Activated CD8-positive, alpha-beta memory T cell treated with anti-CD3 and anti-CD28 coated beads, Interleukin-2, amount 50 U/mL, for 1 hour (primary cell): ENCODE results near the gene NPAS3.

Source experiments
- DNase-seq: peaks from one replicate; pipeline ENCODE4 v3.0.0-alpha.2; 2020; ENCODE audit errors: extremely low read depth

NPAS3 gene

DNA sequence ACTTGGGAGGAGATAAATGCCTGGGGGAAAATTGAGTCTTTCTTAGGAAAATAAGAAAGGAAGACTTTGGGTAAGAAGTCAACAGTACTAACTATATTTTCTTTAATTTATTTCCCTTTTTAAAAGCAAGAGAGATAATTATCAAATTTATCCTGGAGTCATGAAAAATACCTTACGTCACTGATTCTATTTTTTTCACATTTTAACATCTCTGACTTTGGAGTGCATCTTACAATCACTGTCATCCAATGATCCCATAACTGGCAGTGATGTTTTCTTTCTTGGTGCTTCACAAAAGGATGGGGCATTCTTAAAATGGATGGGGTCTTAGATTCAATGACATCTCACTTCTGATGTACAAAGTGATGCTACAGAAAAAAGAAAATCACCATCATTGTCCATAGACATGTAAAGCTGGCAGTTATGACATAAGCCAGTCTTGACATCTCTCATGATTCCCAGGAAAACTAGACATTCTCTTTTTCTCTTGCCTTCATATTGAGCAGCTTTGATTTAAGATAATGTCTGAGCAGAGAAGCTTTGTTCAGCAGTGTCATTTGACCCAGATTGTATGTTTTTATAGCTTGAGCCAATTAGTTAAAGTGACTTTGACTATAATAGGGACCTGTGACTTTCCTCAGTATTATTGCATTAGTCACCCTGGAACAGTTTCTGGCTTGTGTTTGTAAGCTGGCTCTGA, 776.0 kb downstream of the NPAS3 start:
- no peak for DNase-seq

DNA sequence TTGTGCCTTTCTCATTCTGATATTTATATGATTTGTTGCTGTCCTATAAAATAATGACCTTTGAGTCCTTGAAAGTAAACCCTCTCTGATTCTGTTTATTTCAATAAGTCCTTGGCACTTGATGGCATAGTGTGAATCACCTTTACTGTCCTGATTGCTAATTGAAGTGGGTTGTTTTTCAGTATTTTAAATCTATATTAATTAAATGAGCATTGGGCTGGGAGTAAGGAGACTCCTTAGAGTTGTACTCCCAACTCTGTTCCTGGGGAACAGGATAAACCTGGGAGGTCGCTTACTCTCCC, 776.5 kb downstream of the NPAS3 start:
- DNase-seq, result no peak

DNA sequence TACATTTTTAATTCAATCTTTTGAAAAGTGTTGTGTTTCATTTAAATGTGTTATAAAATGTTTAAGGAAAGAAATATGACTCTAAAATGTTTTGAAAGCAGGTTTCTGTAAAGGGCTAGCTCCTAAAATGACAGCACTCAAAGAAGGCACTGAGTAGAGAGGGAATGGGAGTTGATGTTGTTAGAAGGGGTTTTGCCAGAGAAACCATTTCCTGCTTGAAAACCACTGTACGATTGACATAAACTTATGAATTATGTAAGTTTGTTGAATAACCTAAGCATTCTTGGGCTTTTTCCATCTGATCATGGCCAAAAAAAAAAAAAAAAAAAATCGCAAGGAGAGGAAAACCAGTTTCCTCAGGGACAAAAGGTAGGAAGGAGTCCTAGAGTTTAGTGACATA, 778.2 kb downstream of the NPAS3 start:
- no peak for DNase-seq

DNA sequence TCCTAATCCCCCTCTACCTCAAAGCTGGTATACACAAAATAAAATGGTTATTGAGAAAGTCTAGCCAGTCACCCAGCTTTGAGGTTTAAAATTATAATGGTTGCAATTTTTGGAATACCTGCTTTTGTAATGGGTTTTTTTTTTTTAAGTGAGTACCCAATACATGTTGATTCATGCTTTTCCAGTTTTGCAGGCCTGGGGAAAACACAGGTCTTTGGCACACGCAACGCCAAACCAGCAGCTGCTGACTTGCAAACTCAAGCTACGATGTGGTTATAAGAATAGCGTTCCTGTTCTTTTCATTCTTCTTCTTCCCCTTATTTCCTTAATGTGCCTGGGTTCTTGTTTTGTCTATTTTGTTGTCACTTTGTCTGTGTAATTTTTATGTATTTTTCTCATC, 779.2 kb downstream of the NPAS3 start:
- no peak for DNase-seq

DNA sequence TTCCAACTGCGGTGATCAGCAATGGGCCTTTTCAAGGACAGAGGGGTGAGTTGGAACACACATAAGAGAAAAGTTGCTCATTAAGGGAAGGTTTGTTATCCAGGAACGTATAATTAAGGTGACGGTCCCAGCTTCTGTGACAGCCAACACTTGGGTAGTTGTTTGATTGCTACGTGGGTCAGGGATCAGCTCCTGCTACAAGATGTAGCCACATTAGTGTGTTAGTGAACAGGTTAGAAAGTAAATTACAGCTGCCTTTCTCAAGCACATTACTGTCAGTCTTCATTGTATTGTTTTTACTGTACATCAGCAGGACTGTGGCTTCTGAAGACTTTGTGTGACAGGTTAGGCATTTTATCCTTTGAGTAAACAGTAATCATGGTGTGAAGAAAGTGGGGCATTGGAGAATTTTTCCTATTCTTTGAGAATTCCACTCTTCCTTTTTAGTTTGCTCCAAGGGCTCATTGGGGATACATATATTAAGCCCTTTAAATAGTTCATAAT, 781.7 kb downstream of the NPAS3 start:
- DNase-seq, result no peak

DNA sequence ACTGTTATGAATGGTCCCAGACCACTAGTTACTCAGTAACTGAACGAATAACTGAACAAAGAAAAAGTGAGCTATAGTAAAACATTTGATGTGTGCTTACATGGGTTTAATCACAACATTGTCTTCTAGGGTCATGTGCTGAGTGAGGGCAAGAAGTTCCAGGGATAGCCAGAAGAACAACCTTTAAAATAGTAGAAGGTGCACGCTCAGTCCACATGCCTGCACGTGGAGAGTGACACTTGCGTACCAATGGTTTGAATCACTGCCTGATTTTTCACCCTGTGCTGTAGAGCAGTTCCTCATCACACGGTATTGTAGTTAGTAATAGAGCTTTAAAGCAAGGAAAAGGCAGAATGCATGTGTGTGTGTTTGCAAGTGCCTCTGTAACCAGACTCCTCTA, 788.0 kb downstream of the NPAS3 start:
- no peak for DNase-seq

DNA sequence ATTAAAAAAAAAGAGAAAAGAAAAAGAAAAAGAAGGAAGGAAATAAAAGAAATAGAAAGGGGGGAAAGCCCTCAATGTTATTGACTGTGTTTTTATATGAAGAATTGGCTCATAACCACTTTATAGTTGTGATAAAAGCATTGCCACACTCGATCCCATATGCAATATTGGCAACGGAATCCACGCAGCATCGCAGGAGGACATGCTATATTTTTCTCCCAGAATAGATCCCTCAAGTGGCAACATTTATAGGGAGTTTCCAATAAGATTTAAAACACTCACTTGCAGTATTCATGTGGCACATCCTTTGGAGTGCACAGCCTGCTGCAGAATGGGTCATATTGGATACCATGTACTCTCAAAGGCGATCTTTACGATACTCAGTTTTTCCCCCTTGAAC, 788.9 kb downstream of the NPAS3 start:
- DNase-seq, result no peak

DNA sequence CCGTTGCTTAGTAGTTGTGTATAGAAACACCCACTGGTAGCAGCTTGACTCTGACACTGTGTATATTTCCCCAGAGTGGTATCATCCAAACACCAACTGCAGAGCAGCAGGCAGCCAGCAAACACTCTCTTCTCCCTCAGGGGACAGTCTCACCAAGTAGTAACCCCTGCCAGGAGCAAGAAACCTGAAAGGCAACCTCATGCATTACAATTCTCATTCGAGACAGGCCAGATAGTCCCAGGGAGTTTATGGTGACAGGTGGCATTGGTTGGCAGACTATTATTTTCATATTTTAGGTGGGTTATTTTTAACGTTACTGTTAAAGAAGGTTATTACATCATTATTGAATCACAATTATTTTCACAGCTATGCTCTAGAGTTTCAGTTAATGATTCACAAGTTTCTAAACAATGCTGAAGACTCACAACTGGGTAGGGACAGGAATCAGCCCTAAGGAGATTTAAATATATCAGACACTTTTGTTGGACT, 789.4 kb downstream of the NPAS3 start:
- no peak for DNase-seq

DNA sequence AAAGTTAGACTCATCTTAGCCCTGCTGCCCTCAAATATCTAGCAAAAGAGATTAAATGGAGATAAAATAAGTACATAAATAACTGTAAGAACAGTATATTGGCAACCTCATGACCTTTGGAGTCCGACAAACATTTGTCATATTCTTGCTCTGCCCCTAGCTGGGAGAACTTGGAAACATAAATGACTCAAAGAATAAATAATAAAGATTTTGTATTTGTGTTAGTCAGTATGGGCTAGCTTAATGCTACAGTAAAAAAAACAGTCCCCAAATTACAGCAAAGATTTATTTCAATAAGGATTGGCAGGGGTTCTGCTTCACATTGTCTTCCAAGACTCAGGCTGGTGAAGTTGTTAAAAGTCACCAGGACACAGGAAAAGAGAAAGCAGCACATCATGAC, 791.5 kb downstream of the NPAS3 start:
- DNase-seq, result no peak

DNA sequence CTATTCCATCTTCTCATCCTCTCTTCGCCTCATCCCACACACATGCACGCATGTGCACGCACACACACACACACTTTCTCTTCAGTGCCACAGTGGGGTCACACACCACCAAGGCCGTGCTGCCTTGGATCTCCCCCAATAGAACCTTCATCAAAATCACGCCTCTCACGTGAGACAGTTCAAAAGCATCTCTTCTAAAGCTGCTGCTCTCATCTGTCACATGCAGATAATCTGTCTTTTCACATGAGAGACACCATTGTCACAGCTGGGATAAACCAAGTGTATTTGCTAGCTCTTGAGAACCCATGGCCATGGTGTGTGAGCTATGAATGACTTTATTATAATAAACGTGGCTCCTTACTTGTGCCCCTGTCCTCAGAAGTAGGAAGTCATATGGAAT, 793.5 kb downstream of the NPAS3 start:
- no peak for DNase-seq

DNA sequence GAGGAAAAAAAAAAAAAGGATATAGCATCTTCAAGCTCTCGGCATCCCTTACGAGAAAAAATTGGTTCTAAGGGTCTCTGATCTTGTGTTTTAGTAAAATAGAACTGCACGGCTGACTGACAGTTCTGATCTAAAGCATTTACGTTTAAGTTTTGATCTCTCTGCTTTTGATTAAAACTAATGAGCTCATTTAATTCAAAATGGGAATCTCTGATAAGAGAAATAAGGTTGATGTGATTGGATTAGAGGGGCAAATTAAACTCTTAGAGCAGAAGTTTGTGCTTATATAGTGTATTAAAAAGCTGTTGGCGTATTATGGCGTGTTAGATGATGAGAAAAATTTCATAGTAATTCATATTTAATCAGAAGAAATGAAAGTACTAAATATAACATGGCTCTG, 794.6 kb downstream of the NPAS3 start:
- DNase-seq, result no peak

DNA sequence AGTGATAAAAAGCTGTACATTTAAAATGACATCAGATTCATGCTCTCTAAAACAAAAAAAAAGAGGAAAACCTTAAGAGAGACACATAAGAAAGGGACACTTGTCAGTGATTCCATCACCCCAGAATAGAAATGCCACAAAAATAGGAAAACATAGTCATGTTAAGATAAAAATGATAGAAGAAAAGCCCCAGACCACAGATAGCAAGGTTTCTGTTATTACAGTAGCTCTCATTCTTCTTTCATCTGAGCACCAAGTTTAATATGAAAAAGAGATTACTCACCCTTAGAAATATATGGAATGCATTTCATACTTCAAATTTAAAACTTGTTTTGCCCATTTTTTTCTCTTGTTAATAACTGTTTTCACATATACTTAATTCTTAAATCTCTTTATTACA, 795.0 kb downstream of the NPAS3 start:
- no peak for DNase-seq

DNA sequence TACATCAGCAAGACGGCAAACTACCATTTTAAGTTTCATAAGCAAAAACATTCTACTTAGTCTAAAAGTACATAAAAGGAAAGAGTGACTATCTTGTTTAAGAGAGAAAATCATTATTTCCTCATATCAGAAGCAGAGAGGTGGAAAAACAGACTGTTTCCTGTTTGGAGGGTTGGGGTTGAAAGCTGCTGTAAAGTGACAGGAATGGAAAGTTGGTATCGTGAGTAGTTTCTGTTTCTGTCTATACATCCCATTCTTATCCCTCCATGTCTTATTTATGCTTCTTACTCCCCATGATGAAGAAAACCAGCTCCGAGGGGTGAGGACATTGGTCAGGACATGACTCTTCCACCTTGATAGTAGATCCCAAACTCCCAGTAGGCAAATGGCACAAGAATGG, 795.7 kb downstream of the NPAS3 start:
- no peak for DNase-seq

DNA sequence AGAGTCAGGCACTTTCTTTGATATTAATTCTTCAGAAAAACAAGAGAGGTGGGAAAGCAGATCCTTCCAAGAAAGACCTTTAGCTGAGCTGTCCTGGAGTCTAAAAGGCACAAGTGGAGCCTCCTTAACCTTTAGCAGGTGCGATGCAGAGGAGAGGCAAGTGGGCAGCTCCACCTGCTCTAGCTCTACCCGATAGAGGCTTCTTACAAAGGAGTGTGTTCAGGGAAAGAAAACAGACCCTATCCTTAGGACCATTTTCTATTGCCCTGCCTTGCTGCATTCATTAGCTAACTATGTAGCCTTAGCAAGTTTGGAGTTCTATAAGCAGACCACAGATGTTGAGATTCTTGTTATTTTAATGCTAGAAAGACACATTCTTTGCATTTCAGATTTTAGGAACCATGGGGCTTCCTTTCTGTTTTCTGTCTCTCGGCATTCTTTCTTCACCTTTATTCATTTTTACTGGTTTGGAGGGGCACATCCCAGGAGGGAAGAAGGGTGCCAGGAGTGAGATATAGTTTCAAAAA, 797.7 kb downstream of the NPAS3 start:
- no peak for DNase-seq

DNA sequence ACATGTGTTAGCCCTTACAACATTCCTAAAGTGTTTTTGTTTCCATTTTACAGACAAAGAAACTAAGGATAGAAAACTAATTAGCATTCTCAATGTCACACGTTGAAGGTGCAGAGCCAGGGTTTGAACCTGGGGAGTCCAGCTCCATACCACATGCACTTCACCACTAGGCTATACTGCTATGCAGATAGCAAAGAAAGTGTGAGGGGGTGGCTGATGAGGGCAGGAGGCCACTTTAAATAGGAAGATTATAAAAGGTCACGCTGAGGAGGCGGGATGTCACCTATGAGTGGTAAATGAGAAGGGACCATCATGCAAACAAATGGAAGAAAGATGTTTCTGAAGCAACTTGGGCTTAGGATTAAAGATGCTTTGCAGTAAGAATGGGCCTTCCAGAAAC, 798.3 kb downstream of the NPAS3 start:
- DNase-seq, result no peak

DNA sequence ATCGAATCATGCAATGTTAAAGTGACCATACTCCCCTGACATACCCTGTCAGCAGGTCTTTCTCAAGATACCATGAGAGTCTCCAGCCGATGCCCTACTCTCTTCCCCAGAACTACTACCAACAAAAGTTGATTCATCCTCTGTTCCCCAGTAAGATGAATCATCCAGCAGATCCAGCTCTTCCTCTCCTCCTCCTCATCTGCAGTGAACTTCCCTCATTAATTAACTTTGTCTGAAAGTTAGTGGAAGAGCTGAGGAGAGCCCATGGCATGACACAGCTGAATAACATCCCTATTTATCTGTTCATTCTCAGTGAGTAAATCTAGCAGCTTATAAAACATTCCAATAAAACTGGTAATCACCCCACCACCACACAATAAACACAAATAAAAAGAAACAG, 798.8 kb downstream of the NPAS3 start:
- DNase-seq, result no peak

DNA sequence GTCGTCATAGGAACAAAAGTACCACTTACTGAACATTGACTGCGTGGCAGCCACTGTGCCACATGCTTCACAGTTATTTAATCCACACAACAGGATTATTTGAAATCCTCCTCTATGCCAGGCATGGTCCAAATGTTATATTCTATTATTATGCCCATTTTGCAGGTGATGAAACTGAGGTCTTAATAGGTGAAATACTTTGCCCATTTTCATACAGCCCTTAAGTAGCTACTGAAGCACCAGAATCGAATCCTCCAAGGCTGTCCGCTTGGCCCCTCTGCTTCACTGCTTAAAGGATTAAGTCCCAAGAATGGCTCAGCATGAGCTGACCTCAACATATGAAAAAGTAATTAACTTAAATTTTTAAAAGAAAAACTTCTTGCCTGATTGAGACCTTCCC, 799.4 kb downstream of the NPAS3 start:
- DNase-seq, result no peak

DNA sequence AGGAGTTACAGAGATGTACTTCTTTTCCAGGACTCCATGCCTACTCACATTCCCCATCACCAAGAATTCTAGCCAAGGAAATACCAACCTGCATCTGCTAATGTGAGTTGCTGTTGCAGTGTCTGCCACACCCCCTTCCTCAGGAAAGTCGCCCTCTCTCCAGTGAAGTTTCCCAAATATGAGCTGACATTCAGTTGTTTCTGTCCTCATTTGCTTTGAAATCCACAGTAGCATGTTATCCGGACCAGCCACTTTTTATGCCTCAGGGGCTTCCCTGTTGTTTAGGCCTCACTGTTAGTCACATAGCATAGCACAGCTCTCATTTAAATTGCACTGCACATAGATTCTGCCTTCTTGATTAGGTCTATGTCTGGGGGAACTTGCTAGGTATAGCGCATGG, 799.8 kb downstream of the NPAS3 start:
- no peak for DNase-seq

DNA sequence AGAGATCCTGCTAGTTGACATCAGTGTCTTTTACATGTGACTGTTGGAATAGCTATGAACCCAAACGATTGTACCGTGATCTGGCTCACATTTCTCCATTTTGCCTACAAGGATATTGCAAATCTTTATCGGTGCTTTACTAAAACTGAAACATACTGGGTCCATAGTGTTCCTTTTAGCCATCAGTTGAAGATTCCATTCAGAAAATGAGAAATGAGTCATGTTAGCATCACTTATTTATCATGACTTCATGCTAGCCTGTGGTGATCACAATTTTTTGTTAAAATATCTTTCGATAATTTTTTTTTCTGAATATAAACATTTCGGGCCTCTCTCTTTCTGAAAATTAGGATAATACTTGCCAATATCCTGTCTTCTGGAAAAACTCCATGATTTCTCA, 801.9 kb downstream of the NPAS3 start:
- no peak for DNase-seq

DNA sequence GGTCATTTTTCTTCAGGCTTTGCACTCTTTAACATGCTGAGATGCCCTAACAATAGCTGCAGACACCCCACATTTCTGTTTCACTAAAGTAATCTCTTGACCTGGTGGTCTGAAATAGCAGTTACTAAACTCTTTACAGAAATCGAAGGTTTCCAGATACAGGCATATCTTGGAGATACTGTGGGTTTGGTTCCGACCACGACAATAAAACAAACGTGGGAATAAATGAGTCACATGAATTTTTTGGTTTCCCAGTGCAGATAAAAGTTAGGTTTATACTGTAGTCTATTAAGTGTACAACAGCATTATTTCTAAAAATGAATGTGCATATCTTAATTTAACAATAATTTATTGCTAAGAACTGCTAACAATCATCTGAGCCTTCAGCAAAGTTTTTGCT, 803.5 kb downstream of the NPAS3 start:
- DNase-seq, result no peak

DNA sequence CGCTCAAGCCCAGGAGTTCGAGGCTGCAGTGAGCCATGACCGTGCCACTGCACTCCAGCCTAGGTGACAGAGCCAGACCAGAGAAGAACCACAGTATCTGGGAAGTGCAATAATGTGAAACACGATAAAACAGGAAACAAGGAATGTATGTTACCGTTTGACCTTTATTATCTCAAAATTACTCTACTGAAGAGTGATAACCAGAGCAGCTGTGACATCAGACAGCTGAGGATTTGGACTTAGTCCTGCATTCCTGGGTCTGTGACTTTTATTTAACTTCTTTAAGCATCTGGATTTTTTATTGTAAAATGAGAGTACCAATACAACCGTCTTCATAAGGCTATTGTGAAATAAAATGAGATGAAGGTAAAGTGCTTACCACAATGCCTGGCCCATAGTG, 806.5 kb downstream of the NPAS3 start:
- DNase-seq, result no peak

DNA sequence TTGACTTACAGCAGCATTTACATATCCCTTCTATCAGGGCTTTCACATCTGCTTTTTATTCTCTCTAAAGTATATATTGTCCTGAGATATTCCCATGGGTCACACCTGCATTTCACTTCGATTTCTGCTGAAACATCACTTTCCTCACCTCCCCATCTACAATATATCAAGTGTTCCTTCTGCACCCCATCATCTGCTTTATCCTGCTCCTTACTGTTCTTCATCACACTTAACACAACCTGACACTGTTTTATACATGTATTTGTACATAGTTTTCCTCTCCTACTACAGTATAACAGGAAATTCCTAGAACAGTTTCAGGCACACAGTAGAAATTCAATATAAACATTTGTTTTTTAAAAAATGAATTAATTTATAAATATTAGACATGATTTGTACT, 809.1 kb downstream of the NPAS3 start:
- no peak for DNase-seq

DNA sequence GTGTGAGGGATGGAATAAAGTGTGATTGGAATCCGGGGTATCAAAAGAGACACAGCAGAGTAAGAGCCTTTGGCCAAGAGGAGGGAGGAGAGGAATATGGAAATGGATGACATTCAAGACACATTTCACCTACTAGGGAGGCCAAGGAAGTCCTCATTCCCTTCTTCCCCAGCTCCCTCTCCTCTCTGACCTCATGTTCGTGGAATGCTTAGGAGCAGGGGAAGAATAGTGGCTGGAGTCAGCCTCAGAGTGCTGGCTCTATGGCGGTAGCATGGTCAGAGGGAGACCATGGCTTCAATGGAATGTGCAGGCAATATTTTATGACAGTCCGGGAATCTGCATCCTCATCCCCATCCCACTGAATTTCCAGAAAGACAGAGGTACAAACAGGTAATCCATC, 815.6 kb downstream of the NPAS3 start:
- DNase-seq, result no peak

DNA sequence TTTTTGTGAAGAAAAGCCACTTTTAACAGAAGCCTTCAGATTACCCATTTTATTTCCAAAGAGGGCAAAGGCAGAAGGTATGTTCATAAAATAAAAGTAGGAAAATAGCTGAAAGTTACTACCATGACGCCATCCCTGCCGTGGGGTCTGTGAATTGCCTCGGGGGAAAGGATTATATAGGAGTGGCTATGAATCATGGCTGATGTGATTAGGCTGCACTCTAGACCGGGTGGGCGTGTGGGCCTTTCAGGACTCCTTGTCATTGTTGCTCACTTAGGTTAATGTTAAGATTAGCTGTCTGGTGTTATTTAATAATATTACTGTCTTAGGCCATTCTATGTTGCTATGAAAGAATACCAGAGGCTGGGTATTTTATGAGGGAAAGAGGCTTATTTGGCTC, 816.7 kb downstream of the NPAS3 start:
- DNase-seq, result no peak
